HepG2 (cell line): Measurements from ENCODE around the gene CCDC201. TPM values are rescaled to one million over a fixed set of nuclear protein-coding genes. Genes with fewer than 3 reads are reported as not detected.

Experiments used
- MAFK ChIP-seq, 2 experiments: IDR thresholded peaks in 1 of 2; conservative IDR thresholded peaks in 1 of 2; 2 replicates each; pipeline ENCODE4 v1.6.1; 2011; ENCODE audit warnings: improper control_type of control experiment in 2 of 2, low read length in 2 of 2
- MED1 ChIP-seq: sonication (generic); formaldehyde crosslinking; IDR thresholded peaks from 2 replicates; pipeline ENCODE4 v1.4.0; 2020; ENCODE audit warnings: missing genetic modification reagents
- MIER3 ChIP-seq: IDR thresholded peaks from 2 replicates; pipeline ENCODE4 v1.6.1; 2016; ENCODE audit warnings: missing compliant biosample characterization, borderline replicate concordance
- MYC ChIP-seq: sonication (generic); formaldehyde crosslinking; IDR thresholded peaks from 2 replicates; pipeline ENCODE4 v1.9.0; 2021; ENCODE audit warnings: missing genetic modification reagents, borderline replicate concordance
- NONO ChIP-seq, 2 experiments: fragments of 450-650 bp in 1 of 2; sonication (generic) in 1 of 2; formaldehyde crosslinking in 1 of 2; IDR thresholded peaks in 1 of 2; conservative IDR thresholded peaks in 1 of 2; 2 replicates each; pipeline versions ENCODE4 v1.6.1 to v1.8.0; 2017 to 2022; ENCODE audit warnings: mild to moderate bottlenecking in 1 of 2, missing genetic modification reagents in 1 of 2, moderate library complexity in 1 of 2
- SOX6 ChIP-seq, 2 experiments: fragments of 450-650 bp in 1 of 2; sonication (generic) in 1 of 2; formaldehyde crosslinking in 1 of 2; IDR thresholded peaks; 2 replicates each; pipeline versions ENCODE4 v1.4.0 to v1.6.1; 2017 to 2020; ENCODE audit warnings: antibody characterized with exemption in 1 of 2, mild to moderate bottlenecking in 1 of 2, missing genetic modification reagents in 1 of 2
- SSRP1 ChIP-seq: IDR thresholded peaks from 2 replicates; pipeline ENCODE4 v1.6.1; 2016; ENCODE audit warnings: control low read depth
- ZFP37 ChIP-seq: sonication (generic); formaldehyde crosslinking; IDR thresholded peaks from 2 replicates; pipeline ENCODE4 v1.4.0; 2020; ENCODE audit warnings: missing genetic modification reagents, borderline replicate concordance
- ZNF468 ChIP-seq: sonication (generic); formaldehyde crosslinking; IDR thresholded peaks from 2 replicates; pipeline ENCODE4 v1.8.0; 2022; ENCODE audit warnings: mild to moderate bottlenecking, moderate library complexity, missing genetic modification reagents
- ZNF557 ChIP-seq: sonication (generic); formaldehyde crosslinking; IDR thresholded peaks from 2 replicates; pipeline ENCODE4 v1.4.0; 2020; ENCODE audit warnings: missing genetic modification reagents
- ZNF616 ChIP-seq: sonication (generic); formaldehyde crosslinking; IDR thresholded peaks from 2 replicates; pipeline ENCODE4 v1.5.0; 2020; ENCODE audit warnings: low read depth, mild to moderate bottlenecking, missing genetic modification reagents
- ZNF891 ChIP-seq: sonication (generic); formaldehyde crosslinking; IDR thresholded peaks from 2 replicates; pipeline ENCODE4 v1.5.0; 2020; ENCODE audit warnings: mild to moderate bottlenecking, missing genetic modification reagents
- ZSCAN12 ChIP-seq: sonication (generic); formaldehyde crosslinking; IDR thresholded peaks from 2 replicates; pipeline ENCODE4 v1.9.0; 2021; ENCODE audit warnings: mild to moderate bottlenecking, missing genetic modification reagents
- ZSCAN21 ChIP-seq: sonication (generic); formaldehyde crosslinking; IDR thresholded peaks from 2 replicates; pipeline ENCODE4 v1.8.0; 2022; ENCODE audit warnings: mild to moderate bottlenecking, missing genetic modification reagents, moderate library complexity, borderline replicate concordance
- polyA plus RNA-seq, 8 experiments: library from polyadenylated mRNA; depleted of rRNA in 3 of 8; stranded (reverse) in 7 of 8; unstranded in 1 of 8; fragments of >200 nt; fragmentation: Illumina TruSeq in 4 of 8; extraction: Trizol in 4 of 8; gene quantifications; 2 replicates each; pipeline versions ENCODE4 v1.2.1 to v1.2.3, GENCODE V29; 2011 to 2016; ENCODE audit warnings: low read depth in 4 of 8, missing spikeins in 1 of 8, mixed read lengths in 1 of 8; ENCODE audit not compliant: insufficient read depth in 1 of 8
- total RNA-seq, 5 experiments: library from RNA; depleted of rRNA; stranded (reverse); fragments of >200 nt; fragmentation: Illumina TruSeq; extraction: Trizol; gene quantifications; 2 replicates each; pipeline ENCODE4 v1.2.3, GENCODE V29; 2016; ENCODE audit warnings: low read depth in 1 of 5
- TF ChIP-seq, protein P1 (sequence below): IDR thresholded peaks from 2 replicates; pipeline ENCODE4 v1.6.1; 2018; ENCODE audit warnings: missing genetic modification reagents
- TF ChIP-seq, protein P2 (sequence below), 2 experiments: sonication (generic) in 1 of 2; formaldehyde crosslinking in 1 of 2; IDR thresholded peaks; 2 replicates each; pipeline versions ENCODE4 v1.5.1 to v1.6.1; 2011 to 2020; ENCODE audit warnings: borderline replicate concordance in 1 of 2, low read depth in 1 of 2, low read length in 1 of 2, mild to moderate bottlenecking in 1 of 2, missing genetic modification reagents in 1 of 2, moderate library complexity in 1 of 2
- TF ChIP-seq, protein P3 (sequence below): sonication (generic); formaldehyde crosslinking; IDR thresholded peaks from 2 replicates; pipeline ENCODE4 v1.4.0; 2020; ENCODE audit warnings: mild to moderate bottlenecking, missing genetic modification reagents, borderline replicate concordance

CCDC201 gene
- total and polyA plus RNA-seq, 2 of the 13 experiments (the other 11 are each of a cell fraction or from before 2014, with no cell fraction given): 0.92 TPM; not detected in 1

DNA sequence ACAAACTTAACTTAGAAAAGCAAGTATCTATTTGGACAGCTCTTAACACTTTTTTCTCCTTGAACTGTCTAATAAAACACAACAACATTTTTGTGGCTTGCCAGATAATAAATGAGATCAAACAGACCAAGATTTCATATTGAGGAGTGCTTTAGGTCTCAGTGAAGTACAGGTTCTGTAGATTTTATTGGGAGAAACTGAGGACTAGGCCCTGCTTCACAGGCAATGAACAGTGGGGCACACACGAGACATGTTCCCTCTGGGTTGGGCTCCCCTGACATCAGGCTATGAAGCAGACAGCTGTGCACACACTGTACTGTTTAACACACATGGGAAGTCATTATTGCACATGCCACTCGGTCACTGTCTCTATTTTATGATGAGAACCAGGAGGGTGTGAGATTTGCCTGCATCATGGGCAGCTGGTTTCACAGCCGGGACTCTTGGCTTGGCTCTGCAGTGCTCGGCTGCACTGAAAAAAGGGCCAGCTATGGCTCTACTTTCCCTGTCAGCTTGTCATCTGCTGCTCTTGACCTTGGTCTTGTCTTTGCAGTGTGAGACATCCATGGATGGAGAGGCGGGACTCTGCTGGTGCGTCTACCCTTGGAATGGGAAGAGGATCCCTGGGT is 19.6 kb upstream of the CCDC201 start (continued):
- TF ChIP-seq, protein P1, sequence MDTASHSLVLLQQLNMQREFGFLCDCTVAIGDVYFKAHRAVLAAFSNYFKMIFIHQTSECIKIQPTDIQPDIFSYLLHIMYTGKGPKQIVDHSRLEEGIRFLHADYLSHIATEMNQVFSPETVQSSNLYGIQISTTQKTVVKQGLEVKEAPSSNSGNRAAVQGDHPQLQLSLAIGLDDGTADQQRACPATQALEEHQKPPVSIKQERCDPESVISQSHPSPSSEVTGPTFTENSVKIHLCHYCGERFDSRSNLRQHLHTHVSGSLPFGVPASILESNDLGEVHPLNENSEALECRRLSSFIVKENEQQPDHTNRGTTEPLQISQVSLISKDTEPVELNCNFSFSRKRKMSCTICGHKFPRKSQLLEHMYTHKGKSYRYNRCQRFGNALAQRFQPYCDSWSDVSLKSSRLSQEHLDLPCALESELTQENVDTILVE (CRISPR knock-in tag): peak; percentile 14; the same call in 1 of the 2 replicates
- peak; percentile 80; the same call in 1 of the 2 replicates for TF ChIP-seq MED1 (CRISPR knock-in tag)
- peak; percentile 53; the same call in 1 of the 2 replicates for TF ChIP-seq ZNF616 (CRISPR knock-in tag)
- 0 out of 2 replicates have a peak, but pooled peaks have one; percentile 11 for TF ChIP-seq ZNF891
- peak; percentile 94 for TF ChIP-seq ZSCAN12 (CRISPR knock-in tag)
- TF ChIP-seq, protein P2, sequence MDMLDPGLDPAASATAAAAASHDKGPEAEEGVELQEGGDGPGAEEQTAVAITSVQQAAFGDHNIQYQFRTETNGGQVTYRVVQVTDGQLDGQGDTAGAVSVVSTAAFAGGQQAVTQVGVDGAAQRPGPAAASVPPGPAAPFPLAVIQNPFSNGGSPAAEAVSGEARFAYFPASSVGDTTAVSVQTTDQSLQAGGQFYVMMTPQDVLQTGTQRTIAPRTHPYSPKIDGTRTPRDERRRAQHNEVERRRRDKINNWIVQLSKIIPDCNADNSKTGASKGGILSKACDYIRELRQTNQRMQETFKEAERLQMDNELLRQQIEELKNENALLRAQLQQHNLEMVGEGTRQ (IDR thresholded peaks at IDR 0.05; ENCODE audit: low read depth, low read length): no peak
- TF ChIP-seq, protein P2 (CRISPR knock-in tag; IDR thresholded peaks at IDR 0.05; ENCODE audit: borderline replicate concordance): peak; percentile 52; the same call in 1 of the 2 replicates
- peak; percentile 85; the same call in 1 of the 2 replicates for TF ChIP-seq ZFP37
- TF ChIP-seq NONO (IDR thresholded peaks at IDR 0.05): no peak
- TF ChIP-seq NONO (CRISPR knock-in tag; conservative IDR thresholded peaks at IDR 0.05): peak; percentile 70
- TF ChIP-seq ZSCAN21 (CRISPR knock-in tag): peak; percentile 51; the same call in 1 of the 2 replicates
- TF ChIP-seq ZNF468 (CRISPR knock-in tag): peak; percentile 61; the same call in 1 of the 2 replicates
- peak; percentile 100 for TF ChIP-seq SSRP1
- TF ChIP-seq SOX6 (IDR thresholded peaks at IDR 0.05): no peak
- peak; percentile 28 for TF ChIP-seq SOX6 (CRISPR knock-in tag; IDR thresholded peaks at IDR 0.05)
- TF ChIP-seq MYC (CRISPR knock-in tag): peak; percentile 48; the same call in 1 of the 2 replicates
- TF ChIP-seq MAFK (conservative IDR thresholded peaks at IDR 0.05 in 1 of 2, IDR thresholded peaks at IDR 0.05 in 1 of 2; ENCODE audit: low read length in 2 of 2): no peak
- peak; percentile 70 for TF ChIP-seq ZNF557
- TF ChIP-seq, protein P3, sequence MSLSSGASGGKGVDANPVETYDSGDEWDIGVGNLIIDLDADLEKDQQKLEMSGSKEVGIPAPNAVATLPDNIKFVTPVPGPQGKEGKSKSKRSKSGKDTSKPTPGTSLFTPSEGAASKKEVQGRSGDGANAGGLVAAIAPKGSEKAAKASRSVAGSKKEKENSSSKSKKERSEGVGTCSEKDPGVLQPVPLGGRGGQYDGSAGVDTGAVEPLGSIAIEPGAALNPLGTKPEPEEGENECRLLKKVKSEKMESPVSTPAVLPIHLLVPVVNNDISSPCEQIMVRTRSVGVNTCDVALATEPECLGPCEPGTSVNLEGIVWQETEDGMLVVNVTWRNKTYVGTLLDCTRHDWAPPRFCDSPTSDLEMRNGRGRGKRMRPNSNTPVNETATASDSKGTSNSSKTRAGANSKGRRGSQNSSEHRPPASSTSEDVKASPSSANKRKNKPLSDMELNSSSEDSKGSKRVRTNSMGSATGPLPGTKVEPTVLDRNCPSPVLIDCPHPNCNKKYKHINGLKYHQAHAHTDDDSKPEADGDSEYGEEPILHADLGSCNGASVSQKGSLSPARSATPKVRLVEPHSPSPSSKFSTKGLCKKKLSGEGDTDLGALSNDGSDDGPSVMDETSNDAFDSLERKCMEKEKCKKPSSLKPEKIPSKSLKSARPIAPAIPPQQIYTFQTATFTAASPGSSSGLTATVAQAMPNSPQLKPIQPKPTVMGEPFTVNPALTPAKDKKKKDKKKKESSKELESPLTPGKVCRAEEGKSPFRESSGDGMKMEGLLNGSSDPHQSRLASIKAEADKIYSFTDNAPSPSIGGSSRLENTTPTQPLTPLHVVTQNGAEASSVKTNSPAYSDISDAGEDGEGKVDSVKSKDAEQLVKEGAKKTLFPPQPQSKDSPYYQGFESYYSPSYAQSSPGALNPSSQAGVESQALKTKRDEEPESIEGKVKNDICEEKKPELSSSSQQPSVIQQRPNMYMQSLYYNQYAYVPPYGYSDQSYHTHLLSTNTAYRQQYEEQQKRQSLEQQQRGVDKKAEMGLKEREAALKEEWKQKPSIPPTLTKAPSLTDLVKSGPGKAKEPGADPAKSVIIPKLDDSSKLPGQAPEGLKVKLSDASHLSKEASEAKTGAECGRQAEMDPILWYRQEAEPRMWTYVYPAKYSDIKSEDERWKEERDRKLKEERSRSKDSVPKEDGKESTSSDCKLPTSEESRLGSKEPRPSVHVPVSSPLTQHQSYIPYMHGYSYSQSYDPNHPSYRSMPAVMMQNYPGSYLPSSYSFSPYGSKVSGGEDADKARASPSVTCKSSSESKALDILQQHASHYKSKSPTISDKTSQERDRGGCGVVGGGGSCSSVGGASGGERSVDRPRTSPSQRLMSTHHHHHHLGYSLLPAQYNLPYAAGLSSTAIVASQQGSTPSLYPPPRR (CRISPR knock-in tag): peak; percentile 41; the same call in 1 of the 2 replicates
- peak; percentile 88 for TF ChIP-seq MIER3 (CRISPR knock-in tag)
